ENCODE measurements around the gene DCBLD2.

Gene DCBLD2

DNA sequence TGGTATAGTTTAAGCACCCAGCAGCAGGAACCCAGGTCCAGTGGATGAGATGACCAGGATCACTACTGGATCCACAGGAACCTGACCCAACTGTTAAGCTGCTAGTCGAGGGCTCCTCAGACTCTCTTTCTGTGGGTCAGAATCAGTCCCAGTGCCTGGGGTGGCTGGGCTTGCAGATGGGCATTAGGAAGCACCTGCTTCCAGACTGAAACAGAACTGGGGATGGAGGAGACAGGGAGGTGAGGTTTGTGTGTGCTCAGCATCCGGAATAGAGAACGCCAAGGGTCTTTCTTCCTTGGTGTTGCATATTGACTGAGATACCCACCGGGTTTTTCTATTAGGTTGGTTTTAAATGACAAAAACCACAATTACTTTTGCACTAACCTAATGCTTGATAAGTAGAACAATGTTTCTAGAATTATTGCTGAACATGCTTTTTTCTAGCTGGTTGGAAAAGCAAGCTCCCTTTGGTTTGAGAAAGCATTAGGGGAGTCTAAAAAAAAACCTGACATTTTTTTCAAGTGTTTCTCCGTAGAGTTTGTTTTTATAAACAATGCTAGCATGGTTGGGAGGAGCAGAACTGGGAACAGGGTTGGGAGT, 137.6 kb downstream of the DCBLD2 start:
- DNase-seq: no peak

DNA sequence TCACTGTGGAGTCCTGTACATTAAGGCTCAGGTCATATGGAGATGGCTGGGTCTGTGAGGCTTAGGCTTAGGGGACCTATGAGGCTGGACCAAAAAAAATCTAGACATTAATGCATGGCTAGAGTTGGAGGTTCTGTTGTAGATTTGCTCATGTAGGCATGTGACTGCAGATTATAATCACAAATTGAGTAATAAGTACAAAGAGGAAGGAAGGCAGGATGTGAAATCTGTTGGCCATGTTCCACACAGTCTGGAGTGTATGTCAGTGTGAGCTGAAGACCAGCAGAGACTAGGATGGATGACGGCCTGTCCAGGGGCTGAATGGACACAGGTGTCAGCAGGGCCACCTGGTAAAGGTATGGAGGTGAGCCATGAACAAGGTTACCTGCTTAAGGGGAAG, 138.4 kb downstream of the DCBLD2 start, which contains the start of gene ST3GAL6:
TSS of gene ST3GAL6 (plus strand) at position 265 of the 400 bp plus-strand sequence. CDS start 5,101 bp downstream, outside the sequence.
- DNase-seq: peak; percentile 34 to 89

DNA sequence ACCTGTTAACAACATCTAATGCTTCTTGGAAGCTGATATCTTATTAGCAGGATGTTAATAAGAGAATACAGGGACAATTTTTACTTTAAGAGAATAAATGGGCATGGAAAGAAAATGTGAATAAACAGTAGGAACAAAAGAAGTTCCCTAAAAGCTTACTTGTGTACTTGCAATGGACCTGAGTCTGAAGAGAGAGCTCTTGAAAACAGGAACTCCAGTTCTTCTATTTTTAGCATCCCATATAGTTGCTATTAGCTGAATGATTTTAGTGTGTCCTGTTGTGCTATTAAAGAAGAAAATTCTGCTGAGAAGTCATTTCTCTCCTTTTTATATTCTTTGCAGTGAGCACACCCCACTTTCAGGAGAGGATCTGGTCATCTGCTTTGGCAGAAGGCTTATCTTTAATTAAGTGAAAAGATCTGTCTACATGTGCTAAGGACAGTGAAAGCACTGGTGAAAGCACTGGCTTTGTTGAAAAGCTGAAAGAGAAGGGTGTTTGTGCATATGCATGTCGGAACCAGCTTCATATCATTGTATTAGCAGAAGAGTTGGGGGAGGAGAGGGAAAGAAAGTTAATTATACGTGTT, 139.8 kb downstream of the DCBLD2 start:
- DNase-seq: peak in 1 of 2 donors; percentile 68

DNA sequence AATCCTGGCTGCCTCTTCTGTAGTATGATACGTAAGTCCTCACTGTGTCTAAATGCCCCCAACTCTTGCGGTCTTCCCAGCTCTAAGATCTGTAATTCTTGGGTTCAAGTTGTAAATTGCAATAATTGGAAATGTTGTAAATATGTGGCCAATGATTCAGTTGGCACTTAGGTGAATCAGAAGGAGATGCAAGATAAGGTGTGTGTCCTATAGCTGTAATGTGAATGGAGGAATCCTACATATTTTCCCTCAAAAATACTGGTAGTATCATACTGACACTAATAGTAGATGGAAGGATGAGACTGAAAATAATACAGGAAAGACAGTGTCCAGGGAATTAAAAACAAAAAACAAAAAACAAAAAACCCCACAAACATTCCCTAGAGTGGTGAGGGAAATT, 141.9 kb downstream of the DCBLD2 start:
- DNase-seq: no peak

DNA sequence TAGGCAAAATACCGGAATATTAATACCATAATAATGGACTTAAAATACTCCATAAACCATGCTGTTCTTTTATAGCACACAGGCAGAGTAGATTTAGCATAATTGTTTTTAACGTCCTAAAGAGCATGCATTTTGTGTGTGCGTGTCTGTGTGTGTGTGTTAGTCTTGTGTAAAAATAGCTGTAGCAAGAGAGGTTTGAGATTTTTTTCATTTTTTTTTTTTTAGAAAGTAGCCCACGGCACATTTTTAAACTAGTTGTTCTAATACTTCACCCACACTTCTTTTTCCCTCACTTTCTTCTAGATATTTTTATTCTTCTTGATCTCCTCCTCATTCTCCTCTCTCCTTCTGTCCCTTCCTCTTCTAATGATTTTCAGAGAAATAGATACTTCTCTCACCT, 145.9 kb downstream of the DCBLD2 start:
- DNase-seq: no peak

DNA sequence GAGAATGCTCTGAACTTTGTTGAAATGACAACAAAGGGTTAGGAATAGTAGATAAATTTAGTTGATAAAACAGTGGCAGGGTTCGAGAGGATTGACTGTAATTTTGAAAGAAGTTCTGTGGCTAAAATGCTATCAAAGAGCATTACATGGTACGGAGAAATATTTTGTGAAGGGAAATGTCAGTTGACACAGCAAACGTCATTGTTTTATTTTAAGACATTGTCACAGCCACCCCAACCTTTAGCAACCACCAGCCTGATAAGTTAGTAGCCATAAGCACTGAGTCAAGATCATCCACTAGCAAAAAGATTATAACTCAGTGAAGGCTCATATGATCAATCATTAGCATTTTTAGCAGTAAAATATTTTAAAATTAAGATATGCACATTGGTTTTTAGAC, 147.0 kb downstream of the DCBLD2 start:
- DNase-seq: no peak

DNA sequence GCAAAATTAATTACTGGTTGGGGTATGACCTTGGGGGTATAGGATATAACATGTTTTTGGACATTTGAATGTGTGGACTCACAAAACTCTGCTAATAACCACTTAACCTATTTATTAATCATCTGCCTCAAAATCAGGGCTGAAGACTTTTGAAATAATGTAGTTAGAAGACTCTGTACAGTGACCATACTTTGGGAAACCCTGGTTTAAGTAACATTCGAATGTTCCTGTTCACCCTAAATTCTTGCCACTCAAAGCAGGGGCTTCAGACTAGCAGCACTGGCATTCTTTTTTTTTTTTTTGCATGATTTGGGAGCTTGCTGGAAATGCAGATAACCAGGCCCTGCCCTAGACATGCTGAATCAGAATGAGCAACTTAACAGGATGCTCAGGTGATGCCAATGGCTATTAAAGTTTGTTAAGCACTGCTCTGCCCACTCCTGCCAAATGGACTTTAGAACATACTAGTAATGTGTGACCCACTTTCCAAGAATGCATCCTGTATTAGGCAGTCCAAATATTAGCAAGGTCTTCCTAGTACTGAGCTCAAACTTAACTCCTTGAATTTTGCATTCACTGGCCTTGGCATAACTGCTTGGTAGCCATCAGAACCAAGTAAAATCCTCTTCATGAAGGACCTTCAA, 151.1 kb downstream of the DCBLD2 start:
- DNase-seq: no peak

DNA sequence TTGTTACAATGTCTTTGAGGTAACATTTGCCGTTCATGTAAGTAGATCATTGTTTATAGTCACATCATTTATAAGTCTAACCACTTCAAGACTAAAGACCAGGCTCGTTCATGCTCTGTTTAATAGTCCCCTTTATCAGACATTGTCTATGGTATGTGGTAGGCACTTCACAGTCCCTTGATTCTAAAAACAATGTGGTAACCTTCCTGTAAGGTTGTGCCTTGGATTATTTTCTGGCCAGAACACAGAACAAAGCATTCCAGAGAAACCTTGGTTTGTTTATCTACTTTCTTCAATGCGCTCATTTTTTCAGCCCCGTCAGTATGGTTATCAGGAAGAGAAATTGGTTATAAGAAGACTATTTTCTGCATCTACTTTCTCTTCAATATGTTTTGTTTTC, 154.6 kb downstream of the DCBLD2 start:
- no peak for DNase-seq

DNA sequence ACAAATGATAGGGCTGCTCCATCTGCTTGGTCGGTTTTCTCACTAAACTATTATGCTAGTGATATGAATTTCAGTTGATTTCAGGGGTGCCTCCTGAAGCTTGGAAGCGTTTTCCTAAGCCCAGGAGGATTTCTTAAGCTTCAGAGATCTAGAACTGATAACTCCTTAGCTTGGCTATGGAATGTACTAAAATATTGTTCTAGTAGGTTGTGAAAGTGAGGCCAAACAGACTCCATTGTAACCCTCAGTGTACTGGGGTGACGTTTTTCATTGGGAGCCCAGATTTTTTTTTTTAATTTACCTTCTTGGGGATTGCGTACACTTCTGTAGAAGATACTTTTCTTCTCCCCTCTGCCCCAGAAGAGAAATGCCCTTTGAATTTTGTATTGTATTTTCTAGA, 155.4 kb downstream of the DCBLD2 start:
- DNase-seq: no peak

Data from bone marrow (tissue), 2 donors.